ENCODE results near the gene ATP9B. TPM values are rescaled to one million over a fixed set of nuclear protein-coding genes. Genes with fewer than 3 reads are reported as not detected.

ATP9B gene
- total RNA-seq, 2 donors from 2014 or later, result 29.1 to 38.1 TPM

GRCh38 chr18:79093986-79094385, 24.8 kb downstream of the ATP9B start:
- Mint-ChIP-seq H3K4me1 (peaks cover 11% of the 10 kb centered on the region), H3K27me3 (ENCODE audit: insufficient read depth) (no peaks in the 10 kb centered on the region), H3K9me3 (peaks cover 9% of the 10 kb centered on the region), H3K4me3 (no peak overlapping the region), H3K36me3 (ENCODE audit: low read depth) (peaks cover 16% of the 10 kb centered on the region), H3K27ac (no peak overlapping the region)
- no peak for DNase-seq
- Histone ChIP-seq H3K36me3 (ENCODE audit: control insufficient read depth, insufficient read depth, low read length) (peaks cover 5% of the 10 kb centered on the region), H3K27me3 (ENCODE audit: control insufficient read depth, insufficient read depth, low read length, poor library complexity, severe bottlenecking) (no peaks in the 10 kb centered on the region), H3K9me3 (ENCODE audit: control insufficient read depth, low read length) (peaks cover 9% of the 10 kb centered on the region), H3K4me1 (ENCODE audit: control insufficient read depth, insufficient read depth, low read length) (no peaks in the 10 kb centered on the region), H3K27ac (ENCODE audit: low read depth, low read length) (no peak overlapping the region), H3K4me3 (ENCODE audit: low read length) (no peak overlapping the region), H3K9ac (ENCODE audit: extremely low read depth, low read length, poor library complexity, severe bottlenecking) (no peak overlapping the region)
- TF ChIP-seq, protein P1, sequence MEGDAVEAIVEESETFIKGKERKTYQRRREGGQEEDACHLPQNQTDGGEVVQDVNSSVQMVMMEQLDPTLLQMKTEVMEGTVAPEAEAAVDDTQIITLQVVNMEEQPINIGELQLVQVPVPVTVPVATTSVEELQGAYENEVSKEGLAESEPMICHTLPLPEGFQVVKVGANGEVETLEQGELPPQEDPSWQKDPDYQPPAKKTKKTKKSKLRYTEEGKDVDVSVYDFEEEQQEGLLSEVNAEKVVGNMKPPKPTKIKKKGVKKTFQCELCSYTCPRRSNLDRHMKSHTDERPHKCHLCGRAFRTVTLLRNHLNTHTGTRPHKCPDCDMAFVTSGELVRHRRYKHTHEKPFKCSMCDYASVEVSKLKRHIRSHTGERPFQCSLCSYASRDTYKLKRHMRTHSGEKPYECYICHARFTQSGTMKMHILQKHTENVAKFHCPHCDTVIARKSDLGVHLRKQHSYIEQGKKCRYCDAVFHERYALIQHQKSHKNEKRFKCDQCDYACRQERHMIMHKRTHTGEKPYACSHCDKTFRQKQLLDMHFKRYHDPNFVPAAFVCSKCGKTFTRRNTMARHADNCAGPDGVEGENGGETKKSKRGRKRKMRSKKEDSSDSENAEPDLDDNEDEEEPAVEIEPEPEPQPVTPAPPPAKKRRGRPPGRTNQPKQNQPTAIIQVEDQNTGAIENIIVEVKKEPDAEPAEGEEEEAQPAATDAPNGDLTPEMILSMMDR (conservative IDR thresholded peaks at IDR 0.05), result no peak
- 94 to 95% methylated on average over 3 of the region's 3 CpGs for WGBS, 2 experiments (ENCODE audit: insufficient coverage in 1 of 2, insufficient read length in 1 of 2)

GRCh38 chr18:79095216-79095615, 26.0 kb downstream of the ATP9B start:
- Mint-ChIP-seq H3K9me3 (peaks cover 8% of the 10 kb centered on the region), H3K4me1 (peaks cover 11% of the 10 kb centered on the region), H3K36me3 (ENCODE audit: low read depth) (peaks cover 18% of the 10 kb centered on the region), H3K4me3 (no peak overlapping the region), H3K27ac (no peak overlapping the region), H3K27me3 (ENCODE audit: insufficient read depth) (no peaks in the 10 kb centered on the region)
- Histone ChIP-seq H3K27me3 (ENCODE audit: control insufficient read depth, insufficient read depth, low read length, poor library complexity, severe bottlenecking) (no peaks in the 10 kb centered on the region), H3K9me3 (ENCODE audit: control insufficient read depth, low read length) (peaks cover 9% of the 10 kb centered on the region), H3K27ac (ENCODE audit: low read depth, low read length) (no peak overlapping the region), H3K4me1 (ENCODE audit: control insufficient read depth, insufficient read depth, low read length) (no peaks in the 10 kb centered on the region), H3K36me3 (ENCODE audit: control insufficient read depth, insufficient read depth, low read length) (peaks cover 5% of the 10 kb centered on the region), H3K4me3 (ENCODE audit: low read length) (no peak overlapping the region), H3K9ac (ENCODE audit: extremely low read depth, low read length, poor library complexity, severe bottlenecking) (no peak overlapping the region)
- WGBS, 2 experiments (ENCODE audit: insufficient coverage in 1 of 2, insufficient read length in 1 of 2), result 90 to 93% methylated on average over 1 of the region's 1 CpG
- TF ChIP-seq, protein P1 (conservative IDR thresholded peaks at IDR 0.05), result no peak
- DNase-seq, result no peak

DNA sequence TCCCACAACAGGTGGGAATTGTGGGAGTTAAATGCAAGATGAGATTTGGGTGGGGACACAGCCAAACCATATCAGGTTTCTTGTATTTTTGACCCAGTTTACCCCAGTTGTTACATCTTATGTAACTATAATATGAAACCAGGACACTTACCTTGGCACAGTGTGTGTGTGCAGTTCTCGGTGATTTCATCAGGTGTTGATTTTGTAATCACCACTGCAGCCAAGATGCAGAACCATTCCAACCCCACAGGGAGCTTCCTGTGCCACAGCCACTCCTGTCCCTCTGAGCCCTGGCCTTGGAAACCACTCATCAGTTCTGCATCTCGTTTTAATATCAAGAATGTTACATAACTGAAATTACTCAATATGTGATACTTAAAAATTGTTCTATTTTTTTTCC, 31.8 kb downstream of the ATP9B start:
- 100% methylated on average over 1 of the region's 2 CpGs; no CpG with 5 or more reads in 1 of the 2 experiments for WGBS, 2 experiments (ENCODE audit: insufficient coverage in 1 of 2, insufficient read length in 1 of 2)
- H3K4me1 ChIP-seq (ENCODE audit: control insufficient read depth, insufficient read depth, low read length), result no peaks in the 10 kb centered on the region
- Mint-ChIP-seq H3K36me3 (ENCODE audit: low read depth) (peaks cover 29% of the 10 kb centered on the region), H3K9me3 (peaks cover 6% of the 10 kb centered on the region), H3K4me3 (no peak overlapping the region), H3K27ac (no peak overlapping the region), H3K4me1 (no peaks in the 10 kb centered on the region), H3K27me3 (ENCODE audit: insufficient read depth) (no peaks in the 10 kb centered on the region)
- peaks cover 5% of the 10 kb centered on the region for H3K36me3 ChIP-seq (ENCODE audit: control insufficient read depth, insufficient read depth, low read length)
- no peak overlapping the region for H3K9ac ChIP-seq (ENCODE audit: extremely low read depth, low read length, poor library complexity, severe bottlenecking)
- no peak for DNase-seq
- peaks cover 4% of the 10 kb centered on the region for H3K9me3 ChIP-seq (ENCODE audit: control insufficient read depth, low read length)
- TF ChIP-seq, protein P1 (conservative IDR thresholded peaks at IDR 0.05), result no peak
- H3K27me3 ChIP-seq (ENCODE audit: control insufficient read depth, insufficient read depth, low read length, poor library complexity, severe bottlenecking), result no peaks in the 10 kb centered on the region
- H3K4me3 ChIP-seq (ENCODE audit: low read length), result no peak overlapping the region
- no peak overlapping the region for H3K27ac ChIP-seq (ENCODE audit: low read depth, low read length)

Measured in endodermal cell (in vitro differentiated cells).